GM23338 (cell line): ENCODE results near the gene S100A14. TPM values are rescaled to one million over a fixed set of nuclear protein-coding genes. Genes with fewer than 3 reads are reported as not detected.

Source experiments
- ATAC-seq: fragments of 200-7000 bp; cut with Tn5 transposase; 3 replicates; pipeline ENCODE4 v1.9.1; 2020
- DNase-seq: peaks from one replicate; pipeline ENCODE4 v3.0.0-alpha.2; 2015; ENCODE audit warnings: low spot score
- H2AFZ ChIP-seq: fragments of 200-600 bp; sonication (generic); 2 replicates; pipeline ENCODE4 v1.8.0; 2016; ENCODE audit warnings: antibody characterized with exemption, mild to moderate bottlenecking, moderate library complexity
- H3F3A ChIP-seq: fragments of 200-600 bp; sonication (generic); replicated peaks from 2 replicates; pipeline ENCODE4 v1.8.0; 2017; ENCODE audit warnings: antibody characterized with exemption, mixed run types, low read depth
- H3K27ac ChIP-seq: fragments of 200-600 bp; sonication (generic); 2 replicates; pipeline ENCODE4 v1.6.1; 2016; ENCODE audit warnings: low read depth
- H3K27me3 ChIP-seq: fragments of 200-600 bp; sonication (generic); 2 replicates; pipeline ENCODE4 v1.8.0; 2016; ENCODE audit warnings: mild to moderate bottlenecking, mixed run types, moderate library complexity; ENCODE audit not compliant: insufficient read depth
- H3K36me3 ChIP-seq: fragments of 200-600 bp; sonication (generic); 2 replicates; pipeline ENCODE4 v1.8.0; 2016; ENCODE audit warnings: mild to moderate bottlenecking; ENCODE audit not compliant: insufficient read depth
- H3K4me1 ChIP-seq: fragments of 200-600 bp; sonication (generic); 2 replicates; pipeline ENCODE4 v1.8.0; 2016; ENCODE audit warnings: mild to moderate bottlenecking, moderate library complexity; ENCODE audit not compliant: insufficient read depth
- H3K4me2 ChIP-seq: fragments of 200-600 bp; sonication (generic); 2 replicates; pipeline ENCODE4 v1.7.1; 2017; ENCODE audit warnings: mixed run types
- H3K4me3 ChIP-seq: fragments of 200-600 bp; sonication (generic); 2 replicates; pipeline ENCODE4 v1.6.1; 2016; ENCODE audit warnings: mixed run types
- H3K79me2 ChIP-seq: fragments of 200-600 bp; sonication (generic); replicated peaks from 2 replicates; pipeline ENCODE4 v1.8.0; 2017; ENCODE audit warnings: mild to moderate bottlenecking; ENCODE audit not compliant: insufficient read depth
- H3K9me2 ChIP-seq: fragments of 200-600 bp; sonication (generic); 2 replicates; pipeline ENCODE4 v1.8.0; 2017; ENCODE audit not compliant: insufficient read depth
- H4K20me1 ChIP-seq: fragments of 200-600 bp; sonication (generic); replicated peaks from 2 replicates; pipeline ENCODE4 v1.8.0; 2017; ENCODE audit warnings: mild to moderate bottlenecking; ENCODE audit not compliant: insufficient read depth
- H3K27ac Mint-ChIP-seq: 2 replicates; pipeline ENCODE4 v1.8.0; 2020; ENCODE audit warnings: inconsistent platforms, mild to moderate bottlenecking, moderate library complexity, mixed read lengths
- H3K27me3 Mint-ChIP-seq: 3 replicates; pipeline ENCODE4 v1.8.0; 2022; ENCODE audit warnings: low read depth, mild to moderate bottlenecking, moderate library complexity, mixed read lengths, inconsistent platforms; ENCODE audit not compliant: insufficient read depth, poor library complexity
- H3K36me3 Mint-ChIP-seq: 3 replicates; pipeline ENCODE4 v1.8.0; 2021; ENCODE audit warnings: low read depth, mild to moderate bottlenecking, inconsistent platforms, moderate library complexity, mixed read lengths
- H3K4me1 Mint-ChIP-seq: 3 replicates; pipeline ENCODE4 v1.8.0; 2020; ENCODE audit warnings: mild to moderate bottlenecking, inconsistent platforms, mixed read lengths
- H3K4me3 Mint-ChIP-seq: 3 replicates; pipeline ENCODE4 v1.8.0; 2021; ENCODE audit warnings: moderate library complexity, mild to moderate bottlenecking, inconsistent platforms, mixed read lengths
- H3K9me3 Mint-ChIP-seq: 3 replicates; pipeline ENCODE4 v1.8.0; 2020; ENCODE audit warnings: moderate library complexity, mild to moderate bottlenecking, inconsistent platforms, mixed read lengths
- CREB1 ChIP-seq: fragments of 250-450 bp; sonication (Bioruptor Pico); IDR thresholded peaks from 2 replicates; pipeline ENCODE4 v1.5.0; 2020; ENCODE audit warnings: low read depth, mild to moderate bottlenecking, moderate library complexity
- ETS1 ChIP-seq: IDR thresholded peaks from 2 replicates; pipeline ENCODE4 v1.6.1; 2016; ENCODE audit warnings: antibody characterized with exemption
- EZH2 ChIP-seq: fragments of 200-600 bp; sonication (generic); IDR thresholded peaks from one replicate; pipeline ENCODE4 v1.8.0; 2017; ENCODE audit warnings: antibody characterized with exemption, mild to moderate bottlenecking, low read depth; ENCODE audit not compliant: unreplicated experiment
- EZH2phosphoT487 ChIP-seq: fragments of 200-600 bp; sonication (generic); IDR thresholded peaks from one replicate; pipeline ENCODE4 v1.8.1; 2018; ENCODE audit warnings: antibody characterized with exemption; ENCODE audit not compliant: unreplicated experiment
- JUNB ChIP-seq: IDR thresholded peaks from one replicate; pipeline ENCODE4 v1.6.1; 2016; ENCODE audit warnings: antibody characterized with exemption; ENCODE audit not compliant: unreplicated experiment
- POLR2AphosphoS5 ChIP-seq: IDR thresholded peaks from 2 replicates; pipeline ENCODE4 v1.6.1; 2016; ENCODE audit warnings: antibody characterized with exemption, low read depth
- ZNF114 ChIP-seq: fragments of 250-450 bp; sonication (Bioruptor Pico); IDR thresholded peaks from 2 replicates; pipeline ENCODE4 v1.5.0; 2020; ENCODE audit warnings: mild to moderate bottlenecking, moderate library complexity
- ZNF331 ChIP-seq: fragments of 250-450 bp; sonication (Bioruptor Pico); IDR thresholded peaks from 2 replicates; pipeline ENCODE4 v1.5.0; 2020; ENCODE audit warnings: low read depth, mild to moderate bottlenecking, moderate library complexity
- ZNF462 ChIP-seq: fragments of 250-450 bp; sonication (Bioruptor Pico); IDR thresholded peaks from 2 replicates; pipeline ENCODE4 v1.5.0; 2020; ENCODE audit warnings: mild to moderate bottlenecking, moderate library complexity
- polyA plus RNA-seq: library from polyadenylated mRNA; unstranded; fragments of >200 nt; fragmentation: Nextera tagmentation; extraction: Ambion mirVana; gene quantifications from 2 replicates; pipeline ENCODE4 v1.2.1, GENCODE V29; 2016
- total RNA-seq: library from RNA; depleted of rRNA; stranded (reverse); fragments of >200 nt; shearing (Covaris generic); gene quantifications from 2 replicates; pipeline ENCODE4 v1.2.3, GENCODE V29; 2014

S100A14 gene
- total and polyA plus RNA-seq, 2 experiments from 2014 or later = 0.28 to 0.53 TPM

- TF ChIP-seq ZNF462 (CRISPR knock-in tag) (no peak), EZH2phosphoT487 (no peak), CREB1 (CRISPR knock-in tag) (no peak), ZNF114 (CRISPR knock-in tag) (no peak), EZH2 (no peak), ZNF331 (CRISPR knock-in tag) (no peak), POLR2AphosphoS5 (no peak), JUNB (no peak)
These were observed 7.9 kb downstream of the S100A14 start (continued) for GRCh38 chr1:153608089-153608682.

- Mint-ChIP-seq H3K27me3 (peaks cover 7% of the 10 kb centered on the region), H3K36me3 (no peaks in the 10 kb centered on the region; the same call in 1 of the 3 replicates), H3K4me1 (peaks cover 40% of the 10 kb centered on the region), H3K4me3 (no peak overlapping the region), H3K9me3 (no peaks in the 10 kb centered on the region), H3K27ac (no peak overlapping the region)
- Histone ChIP-seq H3F3A (no peaks in the 10 kb centered on the region; the same call in 1 of the 2 replicates), H3K27me3 (no peaks in the 10 kb centered on the region), H3K36me3 (no peaks in the 10 kb centered on the region), H3K27ac (no peak overlapping the region), H3K4me1 (peaks cover 40% of the 10 kb centered on the region), H4K20me1 (no peaks in the 10 kb centered on the region), H3K9me2 (no peaks in the 10 kb centered on the region), H2AFZ (no peak overlapping the region), H3K4me2 (no peak overlapping the region), H3K4me3 (no peak overlapping the region), H3K79me2 (no peaks in the 10 kb centered on the region)
- ATAC-seq = no peak
- DNase-seq = no peak
- TF ChIP-seq JUNB = no peak
- TF ChIP-seq ZNF462 (CRISPR knock-in tag) = no peak
- no peak for TF ChIP-seq ETS1
These were observed 8.7 kb downstream of the S100A14 start for GRCh38 chr1:153607381-153607780.
